Measurements from ENCODE around the gene ATP8B4. TPM values are rescaled to one million over a fixed set of nuclear protein-coding genes. Genes with fewer than 3 reads are reported as not detected.

ATP8B4 gene
- total and polyA plus RNA-seq, 10 of the 15 experiments (the other 5 are each of a cell fraction or from before 2014, with no cell fraction given): 0.02 to 0.94 (median 0.19) TPM

DNA sequence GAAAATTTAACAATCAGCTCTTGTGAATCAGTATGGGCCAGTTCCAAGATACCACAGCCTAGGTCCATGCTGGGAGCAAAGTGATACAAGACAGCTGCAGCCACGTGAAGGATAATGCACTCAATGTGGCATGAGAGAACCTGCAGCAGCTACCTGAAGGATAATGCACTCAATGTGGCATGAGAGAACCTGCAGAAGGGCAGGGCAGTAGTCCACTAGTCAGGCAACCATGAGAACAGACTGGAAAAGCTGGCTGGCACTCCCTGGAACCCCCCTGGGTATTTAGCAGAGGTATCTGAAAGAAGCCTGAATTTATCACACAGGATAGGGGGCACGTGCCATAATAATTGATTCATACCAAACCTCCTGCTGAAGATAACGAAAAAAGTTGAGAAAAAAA, 237.6 kb downstream of the ATP8B4 start (continued):
- TF ChIP-seq ZBTB11 (CRISPR knock-in tag; IDR thresholded peaks at IDR 0.05): no peak
- no peak for TF ChIP-seq SIN3A (IDR thresholded peaks at IDR 0.05; ENCODE audit: low read depth, low read length)
- no peak for TF ChIP-seq POLR2AphosphoS2 (IDR thresholded peaks at IDR 0.05; ENCODE audit: low read depth, low read length)
- no peak for TF ChIP-seq RCOR1 (conservative IDR thresholded peaks at IDR 0.05; ENCODE audit: low read depth, low read length)
- TF ChIP-seq SMAD5 (IDR thresholded peaks at IDR 0.05; ENCODE audit: low read depth): no peak

GRCh38 chr15:49877873-49878521, 241.0 kb downstream of the ATP8B4 start:
- no peak overlapping the region for H3K27ac ChIP-seq (ENCODE audit: control insufficient read depth, insufficient read depth)
- H3K27me3 ChIP-seq (replicated peaks in 1 of 2; ENCODE audit: control insufficient read depth in 2 of 2, insufficient read depth in 2 of 2, low read length in 1 of 2): no peaks in the 10 kb centered on the region
- H3K9ac ChIP-seq (ENCODE audit: control insufficient read depth, insufficient read depth, low read length): no peak overlapping the region
- intact Hi-C loops (cut with micrococcal nuclease; ENCODE audit: unreplicated experiment): loop anchor here (5.0 kb wide), 1 partner anchor 269 kb away; no protein-coding TSS in a partner anchor
- H3K4me2 ChIP-seq (ENCODE audit: control insufficient read depth, insufficient read depth): no peak overlapping the region
- H3K4me1 ChIP-seq (ENCODE audit: control insufficient read depth, insufficient read depth, low read length): no peaks in the 10 kb centered on the region
- H2AFZ ChIP-seq (ENCODE audit: control insufficient read depth, low read depth, low read length): no peak overlapping the region
- POLR2A ChIA-PET: no interaction called here
- CTCF ChIA-PET: interaction anchor here (1.0 to 4.6 kb wide), 5 partner anchors 125 to 267 kb away, joined by 3 to 61 read pairs (median 6); no protein-coding TSS in a partner anchor
- H4K20me1 ChIP-seq (ENCODE audit: control insufficient read depth, insufficient read depth): no peaks in the 10 kb centered on the region
- no peaks in the 10 kb centered on the region for H3K9me3 ChIP-seq (replicated peaks; ENCODE audit: control insufficient read depth, insufficient read depth, low read length)
- RAD21 ChIA-PET (ENCODE audit: unreplicated experiment): interaction anchor here (2.3 to 5.1 kb wide), 2 partner anchors 125 to 174 kb away, joined by 10 to 40 read pairs; no protein-coding TSS in a partner anchor
- FAIRE-seq (no peak), DNase-seq (ENCODE audit: low read depth, low spot score) (no peak), ATAC-seq (no peak)
- BruUV-seq (replicated peaks): no TSS peak
- H3K4me3 ChIP-seq: no peak overlapping the region
- in situ Hi-C loops (cut with MboI): no loop called here
- H3K79me2 ChIP-seq (ENCODE audit: control insufficient read depth, insufficient read depth, low read length): no peaks in the 10 kb centered on the region
- SMC1A ChIA-PET (ENCODE audit: uncharacterized antibody, unreplicated experiment): interaction anchor here (1.0 to 6.3 kb wide), 5 partner anchors 8 to 175 kb away, joined by 5 to 52 read pairs (median 23); no protein-coding TSS in a partner anchor
- TF ChIP-seq ZNF592 (IDR thresholded peaks at IDR 0.05): no peak
- TF ChIP-seq SUZ12 (IDR thresholded peaks at IDR 0.05; ENCODE audit: unreplicated experiment): no peak
- TF ChIP-seq, protein P1, sequence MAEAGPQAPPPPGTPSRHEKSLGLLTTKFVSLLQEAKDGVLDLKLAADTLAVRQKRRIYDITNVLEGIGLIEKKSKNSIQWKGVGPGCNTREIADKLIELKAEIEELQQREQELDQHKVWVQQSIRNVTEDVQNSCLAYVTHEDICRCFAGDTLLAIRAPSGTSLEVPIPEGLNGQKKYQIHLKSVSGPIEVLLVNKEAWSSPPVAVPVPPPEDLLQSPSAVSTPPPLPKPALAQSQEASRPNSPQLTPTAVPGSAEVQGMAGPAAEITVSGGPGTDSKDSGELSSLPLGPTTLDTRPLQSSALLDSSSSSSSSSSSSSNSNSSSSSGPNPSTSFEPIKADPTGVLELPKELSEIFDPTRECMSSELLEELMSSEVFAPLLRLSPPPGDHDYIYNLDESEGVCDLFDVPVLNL (IDR thresholded peaks at IDR 0.05; ENCODE audit: low read depth, low read length): no peak
- TF ChIP-seq NFYA (IDR thresholded peaks at IDR 0.05; ENCODE audit: borderline replicate concordance, low read depth, low read length): no peak
- no peak for TF ChIP-seq CTCF (IDR thresholded peaks at IDR 0.05 in 2 of 3, conservative IDR thresholded peaks at IDR 0.05 in 1 of 3; ENCODE audit: control insufficient read depth in 2 of 3, extremely low read depth in 1 of 3, insufficient read depth in 1 of 3, low read depth in 3 of 3, low read length in 3 of 3)
- no peaks in the 10 kb centered on the region for H3K36me3 ChIP-seq (ENCODE audit: control insufficient read depth in 2 of 2, insufficient read depth in 2 of 2, low read length in 1 of 2)
- WGBS (ENCODE audit: insufficient coverage, insufficient replicate concordance, low lambda C conversion rate, missing lambda C conversion rate): 57% methylated on average over 5 of the region's 5 CpGs

Data from GM12878 (cell line).